Mesothelial cell of epicardium (in vitro differentiated cells): ENCODE data around the gene SAYSD1. TPM values are rescaled to one million over a fixed set of nuclear protein-coding genes. Genes with fewer than 3 reads are reported as not detected.

Experiments used
- DNase-seq, 2 experiments: peaks; one replicate each; pipeline ENCODE4 v3.0.0; 2021; ENCODE audit warnings: low spot score in 2 of 2; ENCODE audit not compliant: unreplicated experiment in 2 of 2
- H3K27ac Mint-ChIP-seq: 2 replicates; pipeline ENCODE4 v1.8.0; 2021; ENCODE audit warnings: mixed read lengths
- H3K27me3 Mint-ChIP-seq: 2 replicates; pipeline ENCODE4 v1.8.0; 2021; ENCODE audit warnings: low read depth, mixed read lengths
- H3K36me3 Mint-ChIP-seq: 2 replicates; pipeline ENCODE4 v1.8.0; 2021; ENCODE audit warnings: mixed read lengths
- H3K4me1 Mint-ChIP-seq: 2 replicates; pipeline ENCODE4 v1.8.0; 2021; ENCODE audit warnings: mixed read lengths
- H3K4me3 Mint-ChIP-seq: 2 replicates; pipeline ENCODE4 v1.8.0; 2021; ENCODE audit warnings: mild to moderate bottlenecking, moderate library complexity, mixed read lengths
- H3K9me3 Mint-ChIP-seq: 2 replicates; pipeline ENCODE4 v1.8.0; 2021; ENCODE audit warnings: mixed read lengths
- CTCF ChIP-seq: fragments of 200-600 bp; sonication (generic); IDR thresholded peaks from one replicate; pipeline ENCODE4 v1.5.0; 2021; ENCODE audit warnings: antibody characterized with exemption; ENCODE audit not compliant: unreplicated experiment
- total RNA-seq: library from RNA; stranded (reverse); gene quantifications from 3 replicates; pipeline ENCODE4 v1.2.1, GENCODE V29; 2021

The SAYSD1 gene
- total RNA-seq, 1 donor from 2014 or later = 14.2 TPM

GRCh38 chr6:39083231-39083634, 31.8 kb downstream of the SAYSD1 start:
- H3K27ac Mint-ChIP-seq = no peak overlapping the region
- DNase-seq = no peak
- no peaks in the 10 kb centered on the region for H3K4me1 Mint-ChIP-seq
- no peak overlapping the region for H3K4me3 Mint-ChIP-seq
- H3K36me3 Mint-ChIP-seq = no peaks in the 10 kb centered on the region
- H3K27me3 Mint-ChIP-seq = peaks cover 78% of the 10 kb centered on the region
- H3K9me3 Mint-ChIP-seq = no peaks in the 10 kb centered on the region
- TF ChIP-seq CTCF = no peak

GRCh38 chr6:39082310-39082709, 32.7 kb downstream of the SAYSD1 start:
- no peak overlapping the region for H3K4me3 Mint-ChIP-seq
- no peak for TF ChIP-seq CTCF
- H3K27ac Mint-ChIP-seq = no peak overlapping the region
- H3K4me1 Mint-ChIP-seq = no peaks in the 10 kb centered on the region
- H3K9me3 Mint-ChIP-seq = no peaks in the 10 kb centered on the region
- H3K36me3 Mint-ChIP-seq = no peaks in the 10 kb centered on the region
- no peak for DNase-seq
- H3K27me3 Mint-ChIP-seq = peaks cover 75% of the 10 kb centered on the region

GRCh38 chr6:39080246-39080875, 34.6 kb downstream of the SAYSD1 start:
- DNase-seq = no peak
- no peak overlapping the region for H3K27ac Mint-ChIP-seq
- TF ChIP-seq CTCF = no peak
- H3K27me3 Mint-ChIP-seq = peaks cover 66% of the 10 kb centered on the region
- H3K36me3 Mint-ChIP-seq = no peaks in the 10 kb centered on the region
- H3K9me3 Mint-ChIP-seq = no peaks in the 10 kb centered on the region
- H3K4me3 Mint-ChIP-seq = no peak overlapping the region
- H3K4me1 Mint-ChIP-seq = no peaks in the 10 kb centered on the region

- Mint-ChIP-seq H3K27ac (no peak overlapping the region), H3K27me3 (peaks cover 65% of the 10 kb centered on the region), H3K36me3 (no peaks in the 10 kb centered on the region), H3K4me3 (no peak overlapping the region), H3K4me1 (no peaks in the 10 kb centered on the region), H3K9me3 (no peaks in the 10 kb centered on the region)
- DNase-seq = no peak
- TF ChIP-seq CTCF = no peak
These were observed 35.5 kb downstream of the SAYSD1 start for GRCh38 chr6:39079197-39080125.

- H3K36me3 Mint-ChIP-seq = no peaks in the 10 kb centered on the region
- no peaks in the 10 kb centered on the region for H3K4me1 Mint-ChIP-seq
- no peak overlapping the region for H3K4me3 Mint-ChIP-seq
- no peaks in the 10 kb centered on the region for H3K9me3 Mint-ChIP-seq
- H3K27ac Mint-ChIP-seq = no peak overlapping the region
- DNase-seq = no peak
- peaks cover 60% of the 10 kb centered on the region for H3K27me3 Mint-ChIP-seq
- no peak for TF ChIP-seq CTCF
These were observed 36.3 kb downstream of the SAYSD1 start for GRCh38 chr6:39078695-39079094.
